GM23338 (cell line): ENCODE results near the gene UCHL1. TPM values are rescaled to one million over a fixed set of nuclear protein-coding genes. Genes with fewer than 3 reads are reported as not detected.

Experiments used
- ATAC-seq: fragments of 200-7000 bp; cut with Tn5 transposase; 3 replicates; pipeline ENCODE4 v1.9.1; 2020
- DNase-seq: peaks from one replicate; pipeline ENCODE4 v3.0.0-alpha.2; 2015; ENCODE audit warnings: low spot score
- H2AFZ ChIP-seq: fragments of 200-600 bp; sonication (generic); 2 replicates; pipeline ENCODE4 v1.8.0; 2016; ENCODE audit warnings: antibody characterized with exemption, mild to moderate bottlenecking, moderate library complexity
- H3F3A ChIP-seq: fragments of 200-600 bp; sonication (generic); replicated peaks from 2 replicates; pipeline ENCODE4 v1.8.0; 2017; ENCODE audit warnings: antibody characterized with exemption, mixed run types, low read depth
- H3K27ac ChIP-seq: fragments of 200-600 bp; sonication (generic); 2 replicates; pipeline ENCODE4 v1.6.1; 2016; ENCODE audit warnings: low read depth
- H3K27me3 ChIP-seq: fragments of 200-600 bp; sonication (generic); 2 replicates; pipeline ENCODE4 v1.8.0; 2016; ENCODE audit warnings: mild to moderate bottlenecking, mixed run types, moderate library complexity; ENCODE audit not compliant: insufficient read depth
- H3K36me3 ChIP-seq: fragments of 200-600 bp; sonication (generic); 2 replicates; pipeline ENCODE4 v1.8.0; 2016; ENCODE audit warnings: mild to moderate bottlenecking; ENCODE audit not compliant: insufficient read depth
- H3K4me1 ChIP-seq: fragments of 200-600 bp; sonication (generic); 2 replicates; pipeline ENCODE4 v1.8.0; 2016; ENCODE audit warnings: mild to moderate bottlenecking, moderate library complexity; ENCODE audit not compliant: insufficient read depth
- H3K4me2 ChIP-seq: fragments of 200-600 bp; sonication (generic); 2 replicates; pipeline ENCODE4 v1.7.1; 2017; ENCODE audit warnings: mixed run types
- H3K4me3 ChIP-seq: fragments of 200-600 bp; sonication (generic); 2 replicates; pipeline ENCODE4 v1.6.1; 2016; ENCODE audit warnings: mixed run types
- H3K79me2 ChIP-seq: fragments of 200-600 bp; sonication (generic); replicated peaks from 2 replicates; pipeline ENCODE4 v1.8.0; 2017; ENCODE audit warnings: mild to moderate bottlenecking; ENCODE audit not compliant: insufficient read depth
- H3K9me2 ChIP-seq: fragments of 200-600 bp; sonication (generic); 2 replicates; pipeline ENCODE4 v1.8.0; 2017; ENCODE audit not compliant: insufficient read depth
- H4K20me1 ChIP-seq: fragments of 200-600 bp; sonication (generic); replicated peaks from 2 replicates; pipeline ENCODE4 v1.8.0; 2017; ENCODE audit warnings: mild to moderate bottlenecking; ENCODE audit not compliant: insufficient read depth
- H3K27ac Mint-ChIP-seq: 2 replicates; pipeline ENCODE4 v1.8.0; 2020; ENCODE audit warnings: inconsistent platforms, mild to moderate bottlenecking, moderate library complexity, mixed read lengths
- H3K27me3 Mint-ChIP-seq: 3 replicates; pipeline ENCODE4 v1.8.0; 2022; ENCODE audit warnings: low read depth, mild to moderate bottlenecking, moderate library complexity, mixed read lengths, inconsistent platforms; ENCODE audit not compliant: insufficient read depth, poor library complexity
- H3K36me3 Mint-ChIP-seq: 3 replicates; pipeline ENCODE4 v1.8.0; 2021; ENCODE audit warnings: low read depth, mild to moderate bottlenecking, inconsistent platforms, moderate library complexity, mixed read lengths
- H3K4me1 Mint-ChIP-seq: 3 replicates; pipeline ENCODE4 v1.8.0; 2020; ENCODE audit warnings: mild to moderate bottlenecking, inconsistent platforms, mixed read lengths
- H3K4me3 Mint-ChIP-seq: 3 replicates; pipeline ENCODE4 v1.8.0; 2021; ENCODE audit warnings: moderate library complexity, mild to moderate bottlenecking, inconsistent platforms, mixed read lengths
- H3K9me3 Mint-ChIP-seq: 3 replicates; pipeline ENCODE4 v1.8.0; 2020; ENCODE audit warnings: moderate library complexity, mild to moderate bottlenecking, inconsistent platforms, mixed read lengths
- CREB1 ChIP-seq: fragments of 250-450 bp; sonication (Bioruptor Pico); IDR thresholded peaks from 2 replicates; pipeline ENCODE4 v1.5.0; 2020; ENCODE audit warnings: low read depth, mild to moderate bottlenecking, moderate library complexity
- CTCF ChIP-seq, 2 experiments: fragments of 200-600 bp in 1 of 2; sonication (generic) in 1 of 2; conservative IDR thresholded peaks; 2 replicates each; pipeline versions ENCODE4 v1.5.1 to v1.6.1; 2016 to 2017; ENCODE audit warnings: antibody characterized with exemption in 2 of 2, low read depth in 2 of 2, mild to moderate bottlenecking in 2 of 2, moderate library complexity in 1 of 2
- ETS1 ChIP-seq: IDR thresholded peaks from 2 replicates; pipeline ENCODE4 v1.6.1; 2016; ENCODE audit warnings: antibody characterized with exemption
- EZH2 ChIP-seq: fragments of 200-600 bp; sonication (generic); IDR thresholded peaks from one replicate; pipeline ENCODE4 v1.8.0; 2017; ENCODE audit warnings: antibody characterized with exemption, mild to moderate bottlenecking, low read depth; ENCODE audit not compliant: unreplicated experiment
- EZH2phosphoT487 ChIP-seq: fragments of 200-600 bp; sonication (generic); IDR thresholded peaks from one replicate; pipeline ENCODE4 v1.8.1; 2018; ENCODE audit warnings: antibody characterized with exemption; ENCODE audit not compliant: unreplicated experiment
- JUNB ChIP-seq: IDR thresholded peaks from one replicate; pipeline ENCODE4 v1.6.1; 2016; ENCODE audit warnings: antibody characterized with exemption; ENCODE audit not compliant: unreplicated experiment
- NANOG ChIP-seq: IDR thresholded peaks from 2 replicates; pipeline ENCODE4 v1.6.1; 2016; ENCODE audit warnings: antibody characterized with exemption, borderline replicate concordance
- REST ChIP-seq: IDR thresholded peaks from one replicate; pipeline ENCODE4 v1.6.1; 2018; ENCODE audit warnings: antibody characterized with exemption; ENCODE audit not compliant: unreplicated experiment
- STAT1 ChIP-seq: IDR thresholded peaks from one replicate; pipeline ENCODE4 v1.6.1; 2016; ENCODE audit warnings: antibody characterized with exemption; ENCODE audit not compliant: unreplicated experiment
- ZNF114 ChIP-seq: fragments of 250-450 bp; sonication (Bioruptor Pico); IDR thresholded peaks from 2 replicates; pipeline ENCODE4 v1.5.0; 2020; ENCODE audit warnings: mild to moderate bottlenecking, moderate library complexity
- ZNF331 ChIP-seq: fragments of 250-450 bp; sonication (Bioruptor Pico); IDR thresholded peaks from 2 replicates; pipeline ENCODE4 v1.5.0; 2020; ENCODE audit warnings: low read depth, mild to moderate bottlenecking, moderate library complexity
- ZNF462 ChIP-seq: fragments of 250-450 bp; sonication (Bioruptor Pico); IDR thresholded peaks from 2 replicates; pipeline ENCODE4 v1.5.0; 2020; ENCODE audit warnings: mild to moderate bottlenecking, moderate library complexity
- polyA plus RNA-seq: library from polyadenylated mRNA; unstranded; fragments of >200 nt; fragmentation: Nextera tagmentation; extraction: Ambion mirVana; gene quantifications from 2 replicates; pipeline ENCODE4 v1.2.1, GENCODE V29; 2016
- total RNA-seq: library from RNA; depleted of rRNA; stranded (reverse); fragments of >200 nt; shearing (Covaris generic); gene quantifications from 2 replicates; pipeline ENCODE4 v1.2.3, GENCODE V29; 2014

UCHL1 gene
- total and polyA plus RNA-seq, 2 experiments from 2014 or later = 998 to 1,758 TPM

GRCh38 chr4:41236508-41236907, 20.2 kb upstream of the UCHL1 start (continued):
- TF ChIP-seq EZH2 = no peak
- TF ChIP-seq REST = no peak
- no peak for TF ChIP-seq EZH2phosphoT487
- TF ChIP-seq ETS1 = no peak
- no peak for TF ChIP-seq JUNB
- no peak for TF ChIP-seq CTCF (conservative IDR thresholded peaks at IDR 0.05; ENCODE audit: low read depth in 2 of 2)
- TF ChIP-seq CREB1 = no peak
- no peak for TF ChIP-seq ZNF331
- no peak for TF ChIP-seq ZNF114 (CRISPR knock-in tag)
- TF ChIP-seq NANOG = no peak

- Histone ChIP-seq H3K4me3 (no peak overlapping the region), H3F3A (no peaks in the 10 kb centered on the region), H3K36me3 (no peaks in the 10 kb centered on the region), H3K4me2 (no peak overlapping the region), H3K4me1 (no peaks in the 10 kb centered on the region), H3K27me3 (no peaks in the 10 kb centered on the region), H4K20me1 (no peaks in the 10 kb centered on the region), H3K9me2 (no peaks in the 10 kb centered on the region), H2AFZ (no peak overlapping the region), H3K27ac (no peak overlapping the region), H3K79me2 (no peaks in the 10 kb centered on the region)
- no peaks in the 10 kb centered on the region for H3K36me3 Mint-ChIP-seq
- H3K9me3 Mint-ChIP-seq = 0 out of 3 replicates have a peak, but pooled peaks cover 2% of the 10 kb centered on the region
- H3K4me1 Mint-ChIP-seq = no peaks in the 10 kb centered on the region
- H3K4me3 Mint-ChIP-seq = no peak overlapping the region
- no peak for DNase-seq
- no peak for ATAC-seq
- H3K27ac Mint-ChIP-seq = no peak overlapping the region
- H3K27me3 Mint-ChIP-seq = no peaks in the 10 kb centered on the region
- TF ChIP-seq EZH2 (no peak), CREB1 (no peak), ZNF331 (no peak), STAT1 (no peak), NANOG (no peak), JUNB (no peak), ETS1 (no peak), ZNF462 (no peak)
Measured at GRCh38 chr4:41241919-41242318, 14.8 kb upstream of the UCHL1 start.
